ENCODE results near the gene ZNF222. TPM values are rescaled to one million over a fixed set of nuclear protein-coding genes. Genes with fewer than 3 reads are reported as not detected.

ZNF222 gene
- total and polyA plus RNA-seq, 7 donors = 0.60 to 3.8 (median 2.1) TPM

DNA sequence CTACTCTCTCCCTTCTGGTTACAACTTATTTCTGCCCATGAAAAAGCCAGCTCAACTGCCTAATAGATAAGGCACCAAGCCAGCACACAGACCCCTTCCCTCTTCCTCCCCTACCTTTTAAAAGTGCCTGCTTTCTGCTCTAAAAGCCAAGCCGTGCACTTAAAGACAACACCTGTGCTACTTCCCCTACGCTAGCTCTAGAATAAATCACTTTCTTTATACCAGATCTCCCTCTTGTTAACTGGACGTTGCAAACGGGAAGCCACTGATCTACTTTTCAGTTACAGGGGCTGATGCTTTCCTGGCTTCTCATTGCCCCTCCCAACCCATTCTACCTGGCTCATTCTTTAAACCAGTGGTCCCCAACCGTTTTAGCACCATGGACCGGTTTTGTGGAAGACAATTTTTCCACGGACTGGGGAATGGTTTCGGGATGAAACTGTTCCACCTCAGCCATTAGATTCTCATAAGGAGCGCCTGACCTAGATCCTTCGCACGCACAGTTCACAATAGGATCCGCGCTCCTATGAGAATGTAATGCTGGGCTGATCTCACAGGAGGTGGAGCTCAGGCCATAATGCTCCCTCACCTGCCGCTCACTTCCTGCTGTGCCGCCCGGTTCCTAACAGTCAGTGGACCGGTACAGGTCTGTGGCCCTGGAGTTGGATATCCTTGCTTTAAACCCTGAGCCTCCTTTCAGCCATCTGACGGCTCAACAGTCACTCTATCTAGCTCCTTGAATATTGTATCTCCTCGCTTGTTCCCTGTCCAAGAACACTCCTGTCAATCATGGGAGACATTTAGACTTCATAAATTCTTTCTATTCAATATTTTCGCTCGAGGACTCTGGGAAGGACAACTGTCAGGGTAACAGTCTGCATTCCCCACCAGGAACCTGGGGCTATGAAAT lies 25.8 kb downstream of the ZNF222 start:
- Histone ChIP-seq H3K36me3 (peaks cover 0 to 13% (median 5%) of the 10 kb centered on the region in 4 donors), H3K9me3 (peaks cover 0 to 3% (median 0%) of the 10 kb centered on the region in 4 donors), H3K27me3 (peaks cover 0 to 7% (median 0%) of the 10 kb centered on the region in 3 donors), H3K4me1 (peaks cover 0 to 17% (median 13%) of the 10 kb centered on the region in 4 donors), H3K4me3 (peak overlapping the region; percentile 58 to 81 (median 68)), H3K27ac (peak overlapping the region; percentile 47 to 78 (median 75))
- TF ChIP-seq EP300 (IDR thresholded peaks at IDR 0.05) = no peak
- intact Hi-C loops (cut with DNase I) = loop anchor here (2.0 to 5.0 kb wide), 4 partner anchors 24 to 161 kb away; partner anchors contain the start of genes ZNF225, ZNF226 and ZNF227
- DNase-seq = no peak
- 10 to 13% methylated on average over 21 of the region's 21 CpGs for WGBS, 2 donors

DNA sequence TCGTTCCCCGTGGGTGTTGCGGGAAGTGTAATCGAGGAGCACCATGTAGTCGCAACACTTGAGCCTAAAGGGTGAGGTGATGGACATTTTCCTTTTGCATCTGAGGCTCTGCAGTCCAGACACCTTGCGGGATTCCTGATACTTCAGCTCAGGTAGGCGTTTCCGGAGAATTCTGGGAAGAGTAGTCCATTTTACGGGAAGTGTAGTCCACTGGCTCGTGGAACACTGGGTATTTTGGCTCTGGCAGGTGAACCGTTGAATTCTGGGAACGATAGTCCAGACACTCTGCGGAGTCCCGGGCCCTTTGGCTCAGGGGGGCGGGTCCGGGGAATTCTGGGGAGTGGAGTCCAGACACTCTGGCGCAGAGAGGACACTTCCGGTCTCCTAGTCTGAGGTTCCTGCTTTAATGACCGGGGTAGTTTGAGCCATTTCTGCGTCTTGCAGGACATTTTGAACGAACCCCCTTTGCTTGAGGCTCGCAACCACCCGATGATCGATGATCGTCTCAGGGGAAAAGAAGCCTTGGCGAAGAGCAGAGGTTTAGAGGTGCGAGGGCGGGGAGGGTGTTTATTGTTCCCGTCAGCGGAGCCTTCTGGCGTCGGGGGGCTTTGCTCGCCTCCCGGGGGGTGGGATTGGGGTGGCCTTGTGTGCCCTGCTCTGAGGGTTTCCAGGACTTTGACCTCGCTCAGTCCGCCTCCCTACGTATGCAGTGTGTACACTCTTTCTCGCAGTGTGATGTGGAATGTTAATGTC lies 26.6 kb downstream of the ZNF222 start, which contains the start of gene ZNF223:
ZNF223 (plus strand) TSS at position 387 of the 753 bp plus-strand sequence. CDS start 3,141 bp downstream, outside the sequence.
- H3K27ac ChIP-seq = peak within 1 kb of the TSS; percentile 73 to 78 (median 77)
- TF ChIP-seq POLR2AphosphoS5 (IDR thresholded peaks at IDR 0.05) (peak in 3 of 4 donors; percentile 52 to 87 (median 59)), EP300 (IDR thresholded peaks at IDR 0.05) (peak in 1 of 4 donors; percentile 28), POLR2A (IDR thresholded peaks at IDR 0.05) (no peak)
- TF ChIP-seq, protein P1, sequence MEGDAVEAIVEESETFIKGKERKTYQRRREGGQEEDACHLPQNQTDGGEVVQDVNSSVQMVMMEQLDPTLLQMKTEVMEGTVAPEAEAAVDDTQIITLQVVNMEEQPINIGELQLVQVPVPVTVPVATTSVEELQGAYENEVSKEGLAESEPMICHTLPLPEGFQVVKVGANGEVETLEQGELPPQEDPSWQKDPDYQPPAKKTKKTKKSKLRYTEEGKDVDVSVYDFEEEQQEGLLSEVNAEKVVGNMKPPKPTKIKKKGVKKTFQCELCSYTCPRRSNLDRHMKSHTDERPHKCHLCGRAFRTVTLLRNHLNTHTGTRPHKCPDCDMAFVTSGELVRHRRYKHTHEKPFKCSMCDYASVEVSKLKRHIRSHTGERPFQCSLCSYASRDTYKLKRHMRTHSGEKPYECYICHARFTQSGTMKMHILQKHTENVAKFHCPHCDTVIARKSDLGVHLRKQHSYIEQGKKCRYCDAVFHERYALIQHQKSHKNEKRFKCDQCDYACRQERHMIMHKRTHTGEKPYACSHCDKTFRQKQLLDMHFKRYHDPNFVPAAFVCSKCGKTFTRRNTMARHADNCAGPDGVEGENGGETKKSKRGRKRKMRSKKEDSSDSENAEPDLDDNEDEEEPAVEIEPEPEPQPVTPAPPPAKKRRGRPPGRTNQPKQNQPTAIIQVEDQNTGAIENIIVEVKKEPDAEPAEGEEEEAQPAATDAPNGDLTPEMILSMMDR (IDR thresholded peaks at IDR 0.05) = no peak
- DNase-seq = peak; percentile 97
- H3K4me3 ChIP-seq = peak within 1 kb of the TSS; percentile 58 to 81 (median 68)
- peaks cover 0 to 17% (median 13%) of the 10 kb centered on the region in 4 donors for H3K4me1 ChIP-seq
- WGBS, 2 donors = 2% methylated on average over 38 of the region's 38 CpGs
- H3K36me3 ChIP-seq = peaks cover 0 to 17% (median 6%) of the 10 kb centered on the region in 4 donors
- H3K27me3 ChIP-seq = peaks cover 0 to 7% (median 0%) of the 10 kb centered on the region in 3 donors
- intact Hi-C loops (cut with DNase I) = loop anchor here (1.0 to 5.0 kb wide), 6 partner anchors 25 to 160 kb away; partner anchors contain the start of genes ZNF224, ZNF225, ZNF226 and ZNF227
- H3K9me3 ChIP-seq = peaks cover 0 to 3% (median 0%) of the 10 kb centered on the region in 4 donors

DNA sequence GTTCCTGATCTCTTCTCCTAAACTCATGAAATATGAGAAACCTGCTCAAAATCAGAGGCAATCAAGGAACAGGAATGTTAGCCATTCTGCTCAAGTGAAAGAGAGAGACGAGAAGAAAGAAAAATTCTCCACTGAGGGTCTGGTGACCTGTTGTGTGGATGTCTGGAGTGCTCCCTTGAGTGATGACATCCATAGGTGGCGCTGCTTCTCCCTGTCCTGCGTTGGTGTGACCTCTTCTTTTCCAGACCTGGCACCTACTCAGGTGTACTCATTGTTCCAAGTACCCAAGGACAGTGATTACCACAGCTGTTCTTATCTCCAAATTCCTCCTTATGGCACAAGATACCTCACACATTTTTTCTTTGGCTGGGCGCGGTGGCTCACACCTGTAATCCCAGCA lies 30.7 kb downstream of the ZNF222 start:
- TF ChIP-seq POLR2AphosphoS5 (IDR thresholded peaks at IDR 0.05) = no peak
- no peak for TF ChIP-seq EP300 (IDR thresholded peaks at IDR 0.05)
- TF ChIP-seq, protein P1 (IDR thresholded peaks at IDR 0.05) = no peak
- no peak for TF ChIP-seq POLR2A (IDR thresholded peaks at IDR 0.05)
- H3K27ac ChIP-seq = no peak overlapping the region
- peaks cover 0 to 17% (median 13%) of the 10 kb centered on the region in 4 donors for H3K4me1 ChIP-seq
- no peaks in the 10 kb centered on the region for H3K27me3 ChIP-seq
- no peak for DNase-seq
- no peaks in the 10 kb centered on the region for H3K9me3 ChIP-seq
- no peak overlapping the region for H3K4me3 ChIP-seq
- peaks cover 0 to 46% (median 25%) of the 10 kb centered on the region in 4 donors for H3K36me3 ChIP-seq
- intact Hi-C loops (cut with DNase I) = no loop called here
- WGBS, 2 donors = 95 to 97% methylated on average over 5 of the region's 5 CpGs

DNA sequence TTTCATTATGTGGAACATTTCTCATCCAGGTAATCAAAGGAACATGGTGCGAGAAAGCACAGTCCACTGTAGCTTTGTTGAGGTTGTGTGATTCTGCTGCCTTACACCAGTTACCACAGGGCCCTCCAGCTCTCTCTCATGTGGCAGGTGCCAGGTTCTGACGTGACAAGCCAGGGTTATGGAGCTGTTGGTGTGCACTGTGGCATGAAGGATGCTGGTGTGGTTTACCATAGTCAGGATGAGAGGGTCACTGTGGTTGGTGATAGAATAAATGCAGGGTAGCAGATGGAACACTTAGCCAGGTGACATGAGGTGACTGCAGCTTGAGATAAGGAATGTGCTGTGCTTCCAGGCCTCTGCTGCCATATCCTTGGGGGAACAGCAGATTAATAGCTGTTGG lies 34.0 kb downstream of the ZNF222 start:
- Histone ChIP-seq H3K4me3 (no peak overlapping the region), H3K27ac (no peak overlapping the region), H3K27me3 (no peaks in the 10 kb centered on the region), H3K36me3 (peaks cover 22 to 80% (median 55%) of the 10 kb centered on the region in 4 donors), H3K9me3 (peaks cover 0 to 4% (median 2%) of the 10 kb centered on the region in 4 donors), H3K4me1 (no peaks in the 10 kb centered on the region)
- intact Hi-C loops (cut with DNase I) = no loop called here
- TF ChIP-seq EP300 (IDR thresholded peaks at IDR 0.05) (no peak), POLR2AphosphoS5 (IDR thresholded peaks at IDR 0.05) (no peak), POLR2A (IDR thresholded peaks at IDR 0.05) (no peak)
- TF ChIP-seq, protein P1 (IDR thresholded peaks at IDR 0.05) = no peak
- 76 to 95% methylated on average over 2 of the region's 2 CpGs for WGBS, 2 donors
- no peak for DNase-seq
